GM21576 (cell line): ENCODE results near the gene PCDHB16.
"Not testable (repeated sequence)": the region's sequence is repeated elsewhere in the genome, so short reads cannot be mapped to it uniquely, and the experiment has no call there.

ENCODE experiments used
- ATAC-seq: cut with Tn5 transposase; IDR thresholded peaks from one replicate; pipeline ENCODE4 v1.9.1; 2021; ENCODE audit warnings: mild to moderate bottlenecking, moderate library complexity; ENCODE audit not compliant: unreplicated experiment

Gene PCDHB16

GRCh38 chr5:141180313-141180712 is 1.9 kb upstream of the PCDHB16 start:
- no peak for ATAC-seq

- not testable (repeated sequence) for ATAC-seq
These were observed 2.1 kb downstream of the PCDHB16 start for GRCh38 chr5:141184117-141184855.

GRCh38 chr5:141186897-141187512 is 4.8 kb downstream of the PCDHB16 start, which contains the start of gene PCDHB9:
Gene PCDHB9, plus strand, starts transcription at chr5:141187161. Its CDS starts 158 bp downstream, at chr5:141187319.
- no peak for ATAC-seq

GRCh38 chr5:141188682-141189081 is 6.5 kb downstream of the PCDHB16 start:
- not testable (repeated sequence) for ATAC-seq

- not testable (repeated sequence) for ATAC-seq
These were observed 6.9 kb downstream of the PCDHB16 start for GRCh38 chr5:141189131-141189530.

GRCh38 chr5:141192110-141192725 is 10.0 kb downstream of the PCDHB16 start, which contains the start of gene PCDHB10:
Gene PCDHB10, plus strand, starts transcription at chr5:141192353. Its CDS starts 200 bp downstream, at chr5:141192553.
- no peak for ATAC-seq

- not testable (repeated sequence) for ATAC-seq
These were observed 12.1 kb downstream of the PCDHB16 start for GRCh38 chr5:141194332-141194731.

GRCh38 chr5:141196363-141196762 is 14.2 kb downstream of the PCDHB16 start:
- ATAC-seq, result no peak

- no peak for ATAC-seq
These were observed 17.4 kb downstream of the PCDHB16 start, which contains the start of gene PCDHB11 for GRCh38 chr5:141199359-141200235. Gene PCDHB11, plus strand, starts transcription at chr5:141199627. Its CDS starts 148 bp downstream, at chr5:141199775.

GRCh38 chr5:141201126-141201525 is 18.9 kb downstream of the PCDHB16 start:
- ATAC-seq, result not testable (repeated sequence)

GRCh38 chr5:141201646-141202045 is 19.5 kb downstream of the PCDHB16 start:
- ATAC-seq, result not testable (repeated sequence)

- ATAC-seq, result no peak
These were observed 26.3 kb downstream of the PCDHB16 start, which contains the start of gene PCDHB12 for GRCh38 chr5:141208478-141208877. Gene PCDHB12, plus strand, starts transcription at chr5:141208719. Its CDS starts 189 bp downstream, at chr5:141208908.

- ATAC-seq, result not testable (repeated sequence)
These were observed 28.1 kb downstream of the PCDHB16 start for GRCh38 chr5:141210281-141210680.

- not testable (repeated sequence) for ATAC-seq
These were observed 28.7 kb downstream of the PCDHB16 start for GRCh38 chr5:141210849-141211248.

GRCh38 chr5:141213656-141214339 is 31.6 kb downstream of the PCDHB16 start, which contains the start of gene PCDHB13:
Gene PCDHB13, plus strand, starts transcription at chr5:141213919. Its CDS starts 205 bp downstream, at chr5:141214124.
- ATAC-seq, result not testable (repeated sequence)

GRCh38 chr5:141214583-141214982 is 32.4 kb downstream of the PCDHB16 start:
- not testable (repeated sequence) for ATAC-seq

GRCh38 chr5:141215504-141215903 is 33.3 kb downstream of the PCDHB16 start:
- ATAC-seq, result not testable (repeated sequence)

- not testable (repeated sequence) for ATAC-seq
These were observed 33.8 kb downstream of the PCDHB16 start for GRCh38 chr5:141216035-141216434.

GRCh38 chr5:141223112-141223783 is 41.1 kb downstream of the PCDHB16 start, which contains the start of gene PCDHB14:
Gene PCDHB14, plus strand, starts transcription at chr5:141223343. Its CDS starts 163 bp downstream, at chr5:141223506.
- no peak for ATAC-seq
